Psoas muscle (tissue), 8 donors: ENCODE measurements around the gene DAGLB. TPM values are rescaled to one million over a fixed set of nuclear protein-coding genes. Genes with fewer than 3 reads are reported as not detected.

Experiments used
- ATAC-seq, 4 donors: fragments of 200-7000 bp; cut with Tn5 transposase; one replicate each; pipeline ENCODE4 v1.9.1; 2020; ENCODE audit warnings: moderate library complexity in 3 of 4, mild to moderate bottlenecking in 2 of 4
- DNase-seq, 2 donors: peaks; one replicate each; pipeline ENCODE4 v3.0.0-alpha.2; 2020
- H3K27ac ChIP-seq: fragments of 200-600 bp; one replicate; pipeline ENCODE4 v1.8.0; 2022
- H3K27me3 ChIP-seq, 3 donors: fragments of 200-600 bp in 1 of 3; one replicate each; pipeline versions ENCODE4 v1.6.1 to v1.8.0; 2013 to 2022; ENCODE audit warnings: low read length in 2 of 3, mild to moderate bottlenecking in 2 of 3, moderate library complexity in 1 of 3; ENCODE audit not compliant: insufficient read depth in 3 of 3
- H3K36me3 ChIP-seq, 2 donors: fragments of 200-600 bp in 1 of 2; one replicate each; pipeline versions ENCODE4 v1.6.1 to v1.8.0; 2013 to 2022; ENCODE audit warnings: low read depth in 1 of 2, mild to moderate bottlenecking in 1 of 2, moderate library complexity in 1 of 2; ENCODE audit not compliant: insufficient read depth in 1 of 2
- H3K4me1 ChIP-seq: fragments of 200-600 bp; one replicate; pipeline ENCODE4 v1.8.0; 2022
- H3K4me3 ChIP-seq: fragments of 200-600 bp; one replicate; pipeline ENCODE4 v1.8.0; 2022; ENCODE audit warnings: mild to moderate bottlenecking
- H3K9me3 ChIP-seq: fragments of 200-600 bp; one replicate; pipeline ENCODE4 v1.8.0; 2022
- CTCF ChIP-seq: fragments of 200-600 bp; IDR thresholded peaks from one replicate; pipeline ENCODE4 v1.8.0; 2022; ENCODE audit warnings: antibody characterized with exemption
- WGBS, 3 donors: extraction: QIAGEN DNeasy Blood & Tissue Kit; methylation state at CpG; one replicate each; pipeline versions ENCODE4 v1.1.6 to v1.1.7; 2013; 5-methylcytosine and 5-hydroxymethylcytosine counted together
- intact Hi-C, 2 donors: fragments of 100-400 bp; cut with DNase I; formaldehyde crosslinking; loops; one replicate each; pipeline versions ENCODE4 v1.11.0 to v1.14.2; 2022
- polyA plus RNA-seq, 3 donors: library from polyadenylated mRNA; stranded (reverse); fragments of 200-250 nt; gene quantifications; one replicate each; pipeline ENCODE4 v1.2.3, GENCODE V29; 2013
- total RNA-seq, 4 donors: library from RNA; stranded (reverse); fragmentation: NEBNext Ultra II Directional in 2 of 4; extraction: Animal tissue kit (Norgen Biotek cat#: 25700) in 2 of 4; gene quantifications; one replicate each; pipeline versions ENCODE4 v1.2.1 to v1.2.4, GENCODE V29; 2021 to 2023
- donor health status: healthy with polysubstance abuse.
- donor health status: DM: no; HTN: no; CAD: no; lungs with moderate emphysema.
- donor health status: Bipolar disorder and iron deficiency.
- donor health status: healthy.
- donor health status: DM: yes; HTN: yes; CAD: no.
- donor health status: DM: no; HTN: no; CAD: no.
- donor health status: DM: no; HTN: no; CAD: no.
- donor health status: DM: yes; HTN: yes; CAD: no.

Gene DAGLB
- total and polyA plus RNA-seq, 7 donors, result 9.2 to 23.8 (median 12.1) TPM

GRCh38 chr7:6494365-6494764, 46.6 kb upstream of the DAGLB start:
- TF ChIP-seq CTCF, result no peak
- no peaks in the 10 kb centered on the region for H3K27me3 ChIP-seq
- no peaks in the 10 kb centered on the region for H3K36me3 ChIP-seq
- H3K4me3 ChIP-seq, result no peak overlapping the region
- H3K27ac ChIP-seq, result no peak overlapping the region
- DNase-seq, result no peak
- no peaks in the 10 kb centered on the region for H3K4me1 ChIP-seq
- 70 to 80% (median 72%) methylated on average over 2 of the region's 2 CpGs for WGBS, 3 donors
- H3K9me3 ChIP-seq, result peaks cover 5% of the 10 kb centered on the region
- ATAC-seq, result no peak
- intact Hi-C loops, result no loop called here

- no peak for ATAC-seq
- DNase-seq, result no peak
- no peak for TF ChIP-seq CTCF
These were observed 43.4 kb upstream of the DAGLB start for GRCh38 chr7:6491194-6491593.

GRCh38 chr7:6489612-6490011, 41.9 kb upstream of the DAGLB start:
- intact Hi-C loops, result no loop called here

More at GRCh38 chr7:6491194-6491593, 43.4 kb upstream of the DAGLB start:
- Histone ChIP-seq H3K4me1 (no peaks in the 10 kb centered on the region), H3K36me3 (no peaks in the 10 kb centered on the region), H3K4me3 (no peak overlapping the region), H3K9me3 (peaks cover 5% of the 10 kb centered on the region), H3K27me3 (no peaks in the 10 kb centered on the region), H3K27ac (no peak overlapping the region)
- intact Hi-C loops, result no loop called here
- WGBS, 3 donors, result 76 to 85% (median 79%) methylated on average over 10 of the region's 10 CpGs

GRCh38 chr7:6487184-6487545, 39.4 kb upstream of the DAGLB start:
- Histone ChIP-seq H3K27ac (no peak overlapping the region), H3K4me1 (peaks cover 3% of the 10 kb centered on the region), H3K27me3 (no peaks in the 10 kb centered on the region), H3K4me3 (no peak overlapping the region), H3K36me3 (no peaks in the 10 kb centered on the region), H3K9me3 (peaks cover 5% of the 10 kb centered on the region)
- no peak for TF ChIP-seq CTCF
- no peak for ATAC-seq
- 90 to 92% (median 91%) methylated on average over 4 of the region's 4 CpGs for WGBS, 3 donors
- intact Hi-C loops, result no loop called here
- no peak for DNase-seq

More at GRCh38 chr7:6489612-6490011, 41.9 kb upstream of the DAGLB start:
- Histone ChIP-seq H3K4me3 (no peak overlapping the region), H3K27me3 (no peaks in the 10 kb centered on the region), H3K4me1 (no peaks in the 10 kb centered on the region), H3K36me3 (no peaks in the 10 kb centered on the region), H3K27ac (no peak overlapping the region), H3K9me3 (peaks cover 5% of the 10 kb centered on the region)
- no peak for TF ChIP-seq CTCF
- DNase-seq (no peak), ATAC-seq (no peak)
- WGBS, 3 donors, result 14 to 27% (median 19%) methylated on average over 1 of the region's 1 CpG

GRCh38 chr7:6486438-6487183, 38.9 kb upstream of the DAGLB start:
- TF ChIP-seq CTCF, result no peak
- Histone ChIP-seq H3K27ac (no peak overlapping the region), H3K36me3 (no peaks in the 10 kb centered on the region), H3K4me1 (peaks cover 7% of the 10 kb centered on the region), H3K9me3 (peaks cover 5% of the 10 kb centered on the region), H3K4me3 (no peak overlapping the region), H3K27me3 (no peaks in the 10 kb centered on the region)
- intact Hi-C loops, result no loop called here
- DNase-seq, result no peak
- no peak for ATAC-seq
- 87 to 91% (median 89%) methylated on average over 19 of the region's 19 CpGs for WGBS, 3 donors
